GM12878 (cell line): ENCODE measurements around the gene LST1. TPM values are rescaled to one million over a fixed set of nuclear protein-coding genes. Genes with fewer than 3 reads are reported as not detected.

Experiments
- BACH1 ChIP-seq: fragments of 450-650 bp; IDR thresholded peaks from 2 replicates; pipeline ENCODE4 v1.6.1; 2017; ENCODE audit warnings: mild to moderate bottlenecking, borderline replicate concordance
- CHD2 ChIP-seq: IDR thresholded peaks from 2 replicates; pipeline ENCODE4 v1.6.1; 2011; ENCODE audit warnings: low read depth, low read length, improper control_type of control experiment, borderline replicate concordance
- DPF2 ChIP-seq: fragments of 450-650 bp; IDR thresholded peaks from 2 replicates; pipeline ENCODE4 v1.6.1; 2017; ENCODE audit warnings: mild to moderate bottlenecking
- EGR1 ChIP-seq, 2 experiments: IDR thresholded peaks; 1 replicate in 1 of 2; 2 replicates in 1 of 2; pipeline ENCODE4 v1.6.1; 2011 to 2012; ENCODE audit warnings: low read depth in 2 of 2, low read length in 2 of 2, borderline replicate concordance in 1 of 2, mild to moderate bottlenecking in 1 of 2, moderate library complexity in 1 of 2
- EZH2 ChIP-seq: IDR thresholded peaks from 2 replicates; pipeline ENCODE4 v1.6.1; 2012; ENCODE audit warnings: low read depth, mild to moderate bottlenecking, control low read depth, inconsistent platforms, low read length, borderline replicate concordance; ENCODE audit not compliant: control insufficient read depth
- MEF2B ChIP-seq: fragments of 450-650 bp; IDR thresholded peaks from 2 replicates; pipeline ENCODE4 v1.6.1; 2018; ENCODE audit warnings: mild to moderate bottlenecking, moderate library complexity; ENCODE audit not compliant: partially characterized antibody, poor library complexity, severe bottlenecking
- MYC ChIP-seq: IDR thresholded peaks from 2 replicates; pipeline ENCODE4 v1.6.1; 2011; ENCODE audit warnings: mild to moderate bottlenecking, low read length, moderate library complexity, inconsistent platforms; ENCODE audit not compliant: insufficient read depth, insufficient replicate concordance, insufficient read length, severe bottlenecking
- NFIC ChIP-seq: IDR thresholded peaks from 2 replicates; pipeline ENCODE4 v1.6.1; 2012; ENCODE audit warnings: low read depth, mild to moderate bottlenecking, inconsistent platforms, low read length, moderate library complexity
- NR2C1 ChIP-seq: fragments of 450-650 bp; IDR thresholded peaks from 2 replicates; pipeline ENCODE4 v1.6.1; 2017; ENCODE audit warnings: antibody characterized with exemption, mild to moderate bottlenecking, moderate library complexity
- PML ChIP-seq: IDR thresholded peaks from 2 replicates; pipeline ENCODE4 v1.6.1; 2012; ENCODE audit warnings: low read length, inconsistent platforms
- POLR2A ChIP-seq: IDR thresholded peaks from 2 replicates; pipeline ENCODE4 v1.6.1; 2011; ENCODE audit warnings: low read depth, mild to moderate bottlenecking, low read length
- POLR2AphosphoS2 ChIP-seq: IDR thresholded peaks from 2 replicates; pipeline ENCODE4 v1.6.1; 2011; ENCODE audit warnings: low read depth, mild to moderate bottlenecking, low read length, improper control_type of control experiment, moderate library complexity
- RB1 ChIP-seq: fragments of 450-650 bp; formaldehyde crosslinking; IDR thresholded peaks from 2 replicates; pipeline ENCODE4 v1.6.1; 2017; ENCODE audit warnings: mild to moderate bottlenecking, borderline replicate concordance
- RUNX3 ChIP-seq: IDR thresholded peaks from 2 replicates; pipeline ENCODE4 v1.6.1; 2012; ENCODE audit warnings: low read length, inconsistent platforms
- SREBF2 ChIP-seq: IDR thresholded peaks from 2 replicates; pipeline ENCODE4 v1.6.1; 2012; ENCODE audit warnings: mild to moderate bottlenecking, low read length
- TAF1 ChIP-seq: IDR thresholded peaks from 2 replicates; pipeline ENCODE4 v1.6.1; 2011; ENCODE audit warnings: mild to moderate bottlenecking, low read depth, low read length, borderline replicate concordance
- ZNF207 ChIP-seq: fragments of 450-650 bp; IDR thresholded peaks from 2 replicates; pipeline ENCODE4 v1.6.1; 2014; ENCODE audit warnings: antibody characterized with exemption, mild to moderate bottlenecking, borderline replicate concordance
- ZNF24 ChIP-seq: fragments of 450-650 bp; IDR thresholded peaks from 2 replicates; pipeline ENCODE4 v1.6.1; 2017; ENCODE audit warnings: antibody characterized with exemption, mild to moderate bottlenecking
- polyA plus RNA-seq, 11 experiments: library from polyadenylated mRNA; depleted of rRNA in 4 of 11; unstranded in 6 of 11; stranded (reverse) in 5 of 11; fragments of >200 nt; fragmentation: Nextera tagmentation in 4 of 11; fragmentation: Illumina TruSeq in 1 of 11; extraction: Ambion mirVana in 4 of 11; extraction: Trizol in 1 of 11; gene quantifications; 1 replicate in 1 of 11; 2 replicates in 10 of 11; pipeline versions ENCODE4 v1.2.1 to v1.2.3, GENCODE V29; 2011 to 2016; ENCODE audit warnings: inconsistent platforms in 2 of 11, missing spikeins in 2 of 11, low read depth in 1 of 11
- total RNA-seq, 4 experiments: library from RNA; depleted of rRNA in 3 of 4; stranded (reverse); fragments of >200 nt in 3 of 4; fragmentation: Illumina TruSeq in 1 of 4; extraction: Trizol in 1 of 4; gene quantifications; 2 replicates each; pipeline versions ENCODE4 v1.2.1 to v1.2.3, GENCODE V29; 2013 to 2021
- TF ChIP-seq, protein P1 (sequence below): fragments of 450-650 bp; IDR thresholded peaks from 2 replicates; pipeline ENCODE4 v1.6.1; 2016; ENCODE audit warnings: mild to moderate bottlenecking
- TF ChIP-seq, protein P2 (sequence below): fragments of 450-650 bp; IDR thresholded peaks from 2 replicates; pipeline ENCODE4 v1.6.1; 2017; ENCODE audit warnings: mild to moderate bottlenecking, moderate library complexity
- TF ChIP-seq, protein P3 (sequence below): fragments of 450-650 bp; formaldehyde crosslinking; IDR thresholded peaks from 2 replicates; pipeline ENCODE4 v1.4.0; 2022; ENCODE audit warnings: mild to moderate bottlenecking, moderate library complexity

LST1 gene
- total and polyA plus RNA-seq, 10 of the 15 experiments (the other 5 are each of a cell fraction or from before 2014, with no cell fraction given), result 4.1 to 35.5 (median 16.4) TPM

DNA sequence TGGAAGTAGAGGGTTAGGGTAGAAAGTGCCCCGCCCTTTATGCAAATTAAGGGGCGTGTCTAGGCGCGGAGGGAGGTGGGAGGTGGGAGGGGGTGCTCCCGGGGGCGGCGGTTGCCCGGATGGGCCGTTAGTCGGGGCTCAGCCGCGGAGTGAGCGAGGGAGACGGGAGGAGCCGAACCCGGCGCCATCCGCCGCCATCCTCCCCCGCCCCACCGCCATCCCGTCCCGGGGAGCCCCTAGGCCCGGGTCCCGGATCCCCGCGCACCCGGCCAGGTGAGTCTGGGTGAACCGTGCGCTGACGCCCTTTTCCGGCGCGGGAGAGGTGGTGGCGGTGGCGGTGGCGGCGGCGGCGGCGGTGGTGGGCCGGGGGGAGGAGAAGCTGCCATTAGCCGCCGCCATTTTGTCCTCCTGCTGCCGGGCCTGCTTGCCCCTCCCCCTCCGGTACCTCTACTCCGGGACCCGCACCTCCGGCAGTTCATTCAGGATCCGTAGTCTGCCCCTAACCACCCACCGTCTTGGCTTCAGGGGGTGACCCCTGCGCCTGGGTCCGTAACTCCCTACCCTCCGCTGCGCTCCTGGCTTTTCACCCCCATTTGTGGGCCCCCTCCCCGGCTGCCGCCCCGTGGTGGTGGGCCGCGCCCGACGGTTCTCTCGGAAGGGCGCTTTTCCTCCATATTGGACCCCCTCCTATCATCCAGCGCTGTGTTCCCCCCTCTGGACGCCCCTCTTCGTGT is 34.7 kb downstream of the LST1 start, which contains the start of gene PRRC2A (continued):
- TF ChIP-seq, protein P1, sequence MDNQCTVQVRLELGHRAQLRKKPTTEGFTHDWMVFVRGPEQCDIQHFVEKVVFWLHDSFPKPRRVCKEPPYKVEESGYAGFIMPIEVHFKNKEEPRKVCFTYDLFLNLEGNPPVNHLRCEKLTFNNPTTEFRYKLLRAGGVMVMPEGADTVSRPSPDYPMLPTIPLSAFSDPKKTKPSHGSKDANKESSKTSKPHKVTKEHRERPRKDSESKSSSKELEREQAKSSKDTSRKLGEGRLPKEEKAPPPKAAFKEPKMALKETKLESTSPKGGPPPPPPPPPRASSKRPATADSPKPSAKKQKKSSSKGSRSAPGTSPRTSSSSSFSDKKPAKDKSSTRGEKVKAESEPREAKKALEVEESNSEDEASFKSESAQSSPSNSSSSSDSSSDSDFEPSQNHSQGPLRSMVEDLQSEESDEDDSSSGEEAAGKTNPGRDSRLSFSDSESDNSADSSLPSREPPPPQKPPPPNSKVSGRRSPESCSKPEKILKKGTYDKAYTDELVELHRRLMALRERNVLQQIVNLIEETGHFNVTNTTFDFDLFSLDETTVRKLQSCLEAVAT, result peak; percentile 79
- TF ChIP-seq, protein P2, sequence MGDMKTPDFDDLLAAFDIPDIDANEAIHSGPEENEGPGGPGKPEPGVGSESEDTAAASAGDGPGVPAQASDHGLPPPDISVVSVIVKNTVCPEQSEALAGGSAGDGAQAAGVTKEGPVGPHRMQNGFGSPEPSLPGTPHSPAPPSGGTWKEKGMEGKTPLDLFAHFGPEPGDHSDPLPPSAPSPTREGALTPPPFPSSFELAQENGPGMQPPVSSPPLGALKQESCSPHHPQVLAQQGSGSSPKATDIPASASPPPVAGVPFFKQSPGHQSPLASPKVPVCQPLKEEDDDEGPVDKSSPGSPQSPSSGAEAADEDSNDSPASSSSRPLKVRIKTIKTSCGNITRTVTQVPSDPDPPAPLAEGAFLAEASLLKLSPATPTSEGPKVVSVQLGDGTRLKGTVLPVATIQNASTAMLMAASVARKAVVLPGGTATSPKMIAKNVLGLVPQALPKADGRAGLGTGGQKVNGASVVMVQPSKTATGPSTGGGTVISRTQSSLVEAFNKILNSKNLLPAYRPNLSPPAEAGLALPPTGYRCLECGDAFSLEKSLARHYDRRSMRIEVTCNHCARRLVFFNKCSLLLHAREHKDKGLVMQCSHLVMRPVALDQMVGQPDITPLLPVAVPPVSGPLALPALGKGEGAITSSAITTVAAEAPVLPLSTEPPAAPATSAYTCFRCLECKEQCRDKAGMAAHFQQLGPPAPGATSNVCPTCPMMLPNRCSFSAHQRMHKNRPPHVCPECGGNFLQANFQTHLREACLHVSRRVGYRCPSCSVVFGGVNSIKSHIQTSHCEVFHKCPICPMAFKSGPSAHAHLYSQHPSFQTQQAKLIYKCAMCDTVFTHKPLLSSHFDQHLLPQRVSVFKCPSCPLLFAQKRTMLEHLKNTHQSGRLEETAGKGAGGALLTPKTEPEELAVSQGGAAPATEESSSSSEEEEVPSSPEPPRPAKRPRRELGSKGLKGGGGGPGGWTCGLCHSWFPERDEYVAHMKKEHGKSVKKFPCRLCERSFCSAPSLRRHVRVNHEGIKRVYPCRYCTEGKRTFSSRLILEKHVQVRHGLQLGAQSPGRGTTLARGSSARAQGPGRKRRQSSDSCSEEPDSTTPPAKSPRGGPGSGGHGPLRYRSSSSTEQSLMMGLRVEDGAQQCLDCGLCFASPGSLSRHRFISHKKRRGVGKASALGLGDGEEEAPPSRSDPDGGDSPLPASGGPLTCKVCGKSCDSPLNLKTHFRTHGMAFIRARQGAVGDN, result peak; percentile 67
- TF ChIP-seq RUNX3 (peak; percentile 26; the same call in 1 of the 2 replicates), BACH1 (peak; percentile 52), SREBF2 (0 out of 2 replicates have a peak, but pooled peaks have one; percentile 1), POLR2AphosphoS2 (peak; percentile 47; the same call in 1 of the 2 replicates), CHD2 (peak; percentile 77), PML (no peak; the same call in 1 of the 2 replicates), EZH2 (no peak), ZNF207 (0 out of 2 replicates have a peak, but pooled peaks have one; percentile 22), NR2C1 (peak; percentile 49), RB1 (peak; percentile 79; the same call in 1 of the 2 replicates), NFIC (no peak), TAF1 (peak; percentile 89), EGR1 (IDR thresholded peaks at IDR 0.05; ENCODE audit: borderline replicate concordance in 1 of 2, low read depth in 2 of 2, low read length in 2 of 2) (peak in 1 of 2 experiments; percentile 88; a peak in 2 of 3 replicates), ZNF24 (0 out of 2 replicates have a peak, but pooled peaks have one; percentile 12), MEF2B (peak; percentile 22), DPF2 (peak; percentile 37; the same call in 1 of the 2 replicates), POLR2A (peak; percentile 90), MYC (peak; percentile 84)
- TF ChIP-seq, protein P3, sequence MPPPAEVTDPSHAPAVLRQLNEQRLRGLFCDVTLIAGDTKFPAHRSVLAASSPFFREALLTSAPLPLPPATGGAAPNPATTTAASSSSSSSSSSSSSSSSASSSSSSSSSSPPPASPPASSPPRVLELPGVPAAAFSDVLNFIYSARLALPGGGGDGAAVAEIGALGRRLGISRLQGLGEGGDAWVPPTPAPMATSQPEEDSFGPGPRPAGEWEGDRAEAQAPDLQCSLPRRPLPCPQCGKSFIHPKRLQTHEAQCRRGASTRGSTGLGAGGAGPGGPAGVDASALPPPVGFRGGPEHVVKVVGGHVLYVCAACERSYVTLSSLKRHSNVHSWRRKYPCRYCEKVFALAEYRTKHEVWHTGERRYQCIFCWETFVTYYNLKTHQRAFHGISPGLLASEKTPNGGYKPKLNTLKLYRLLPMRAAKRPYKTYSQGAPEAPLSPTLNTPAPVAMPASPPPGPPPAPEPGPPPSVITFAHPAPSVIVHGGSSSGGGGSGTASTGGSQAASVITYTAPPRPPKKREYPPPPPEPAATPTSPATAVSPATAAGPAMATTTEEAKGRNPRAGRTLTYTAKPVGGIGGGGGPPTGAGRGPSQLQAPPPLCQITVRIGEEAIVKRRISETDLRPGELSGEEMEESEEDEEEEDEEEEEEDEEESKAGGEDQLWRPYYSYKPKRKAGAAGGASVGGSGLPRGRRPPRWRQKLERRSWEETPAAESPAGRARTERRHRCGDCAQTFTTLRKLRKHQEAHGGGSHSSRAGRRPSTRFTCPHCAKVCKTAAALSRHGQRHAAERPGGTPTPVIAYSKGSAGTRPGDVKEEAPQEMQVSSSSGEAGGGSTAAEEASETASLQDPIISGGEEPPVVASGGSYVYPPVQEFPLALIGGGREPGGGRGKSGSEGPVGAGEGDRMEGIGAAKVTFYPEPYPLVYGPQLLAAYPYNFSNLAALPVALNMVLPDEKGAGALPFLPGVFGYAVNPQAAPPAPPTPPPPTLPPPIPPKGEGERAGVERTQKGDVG (CRISPR knock-in tag), result no peak
